GDM1 (cell line): ENCODE data around the gene CROCC.
"Not testable (repeated sequence)": the region's sequence is repeated elsewhere in the genome, so short reads cannot be mapped to it uniquely, and the experiment has no call there.

Experiments used
- DNase-seq: peaks from one replicate; lab custom pipeline; 2025; lab: John Stamatoyannopoulos, UW

CROCC gene

DNA sequence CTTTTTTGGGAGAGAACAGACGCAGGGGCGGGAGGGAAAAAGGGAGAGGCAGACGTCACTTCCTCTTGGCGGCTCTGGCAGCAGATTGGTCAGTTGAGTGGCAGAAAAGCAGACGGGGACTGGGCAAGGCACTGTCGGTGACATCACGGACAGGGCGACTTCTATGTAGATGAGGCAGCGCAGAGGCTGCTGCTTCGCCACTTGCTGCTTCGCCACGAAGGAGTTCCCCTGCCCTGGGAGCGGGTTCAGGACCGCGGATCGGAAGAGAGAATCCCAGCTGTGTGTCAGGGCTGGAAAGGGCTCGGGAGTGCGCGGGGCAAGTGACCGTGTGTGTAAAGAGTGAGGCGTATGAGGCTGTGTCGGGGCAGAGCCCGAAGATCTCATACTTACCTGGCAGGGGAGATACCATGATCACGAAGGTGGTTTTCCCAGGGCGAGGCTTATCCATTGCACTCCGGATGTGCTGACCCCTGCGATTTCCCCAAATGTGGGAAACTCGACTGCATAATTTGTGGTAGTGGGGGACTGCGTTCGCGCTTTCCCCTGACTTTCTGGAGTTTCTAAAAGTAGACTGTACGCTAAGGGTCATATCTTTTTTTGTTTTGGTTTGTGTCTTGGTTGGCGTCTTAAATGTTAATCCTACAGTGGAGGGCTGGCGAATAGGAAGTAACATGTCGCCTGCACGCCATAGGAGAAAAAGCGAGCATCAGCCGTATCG, 26.0 kb upstream of the CROCC start, which contains the start of gene RNU1-2:
RNU1-2 (plus strand) TSS at position 383 of the 718 bp plus-strand sequence.
- DNase-seq, result peak; percentile 94

DNA sequence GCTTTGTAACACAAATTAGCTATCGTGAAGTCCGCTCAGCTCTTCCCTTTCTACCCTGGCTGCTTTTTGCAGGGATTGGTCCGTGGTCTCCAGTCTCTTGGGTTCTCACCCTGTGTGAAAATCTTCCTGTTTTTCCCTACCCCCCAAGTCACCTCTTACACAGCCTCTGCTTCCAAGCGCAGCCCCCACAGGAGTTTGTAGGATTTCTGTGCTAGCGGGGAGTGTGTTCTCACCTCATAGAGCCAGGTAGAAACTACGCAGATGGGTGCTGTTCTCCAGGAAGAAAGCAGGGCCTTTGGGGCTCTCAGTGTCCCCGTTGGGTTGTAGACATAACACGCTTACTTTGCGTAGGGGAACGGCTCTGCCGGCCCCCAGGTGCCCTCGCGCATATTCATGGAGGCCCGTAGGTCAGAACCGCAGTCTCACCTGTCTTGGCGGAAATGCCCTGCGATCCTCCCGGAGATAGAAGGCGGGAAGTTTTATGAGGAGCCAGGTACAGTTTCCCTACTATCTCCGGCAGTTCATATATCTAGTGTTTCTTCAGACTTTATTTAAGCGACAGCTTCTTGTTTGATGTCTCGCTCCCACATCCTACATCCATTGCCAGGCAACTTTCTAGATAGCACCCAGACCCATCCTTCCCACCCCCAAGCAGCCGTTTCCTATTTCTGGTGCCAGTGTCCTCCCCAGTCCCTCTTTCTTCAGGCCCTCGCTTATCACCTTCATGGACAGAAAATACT, 25.2 kb upstream of the CROCC start:
- peak; percentile 58 for DNase-seq

DNA sequence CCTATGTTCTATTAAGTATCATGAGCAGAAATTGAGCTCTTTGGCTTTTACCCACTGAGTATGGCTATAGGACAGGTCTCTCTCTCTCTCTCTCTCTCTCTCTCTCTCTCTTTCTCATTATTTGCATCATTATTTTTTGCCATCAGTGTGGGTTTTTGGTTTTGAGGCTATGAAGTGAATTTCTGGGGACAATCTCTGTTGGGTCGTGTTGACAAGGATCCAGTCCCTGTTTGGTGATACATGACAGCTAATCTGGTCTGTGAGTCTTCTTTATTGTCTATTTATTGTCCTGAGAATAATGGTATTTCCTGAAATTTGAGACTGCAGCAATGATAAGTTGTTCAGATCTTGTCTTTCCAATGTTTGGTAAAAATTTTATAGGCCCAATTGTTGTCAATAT, 24.1 kb upstream of the CROCC start:
- DNase-seq, result not testable (repeated sequence)

DNA sequence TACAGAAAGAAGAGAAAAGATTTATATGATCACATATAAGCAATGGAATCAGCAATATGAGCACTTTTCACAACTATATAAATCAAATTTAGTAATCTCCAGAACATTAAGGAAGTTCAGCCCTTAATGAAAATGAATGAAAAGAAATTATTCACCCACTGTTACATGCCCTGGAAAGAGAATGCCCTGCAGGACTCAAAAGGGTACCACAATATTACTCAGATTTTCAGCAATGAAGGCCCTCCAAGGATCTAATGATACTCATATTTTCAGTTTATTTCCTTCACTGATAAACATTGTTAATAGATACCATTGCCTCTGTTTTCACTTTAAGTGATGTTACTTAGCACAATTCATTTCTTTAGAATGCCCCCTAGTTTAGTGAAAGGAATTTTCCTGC, 23.4 kb upstream of the CROCC start:
- DNase-seq, result not testable (repeated sequence)

DNA sequence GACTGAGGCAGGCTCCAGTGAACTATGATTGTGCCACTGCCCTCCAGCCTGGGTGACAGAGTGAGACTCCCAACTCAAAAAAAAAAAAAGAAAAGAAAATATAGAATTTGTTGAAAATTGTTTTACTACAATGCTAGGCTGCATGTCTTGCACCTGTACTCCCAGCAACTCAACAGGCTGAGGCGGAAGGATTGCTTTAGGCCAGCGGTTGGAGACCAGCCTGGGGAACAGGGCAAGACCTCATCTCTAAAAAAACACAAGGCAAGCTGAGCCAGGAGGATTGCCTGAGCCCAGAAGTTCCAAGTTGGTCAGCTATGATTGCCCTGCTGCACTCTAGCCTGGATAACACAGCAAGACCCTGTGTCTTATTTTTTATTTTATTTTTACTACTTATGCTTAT, 22.7 kb upstream of the CROCC start:
- DNase-seq, result not testable (repeated sequence)

DNA sequence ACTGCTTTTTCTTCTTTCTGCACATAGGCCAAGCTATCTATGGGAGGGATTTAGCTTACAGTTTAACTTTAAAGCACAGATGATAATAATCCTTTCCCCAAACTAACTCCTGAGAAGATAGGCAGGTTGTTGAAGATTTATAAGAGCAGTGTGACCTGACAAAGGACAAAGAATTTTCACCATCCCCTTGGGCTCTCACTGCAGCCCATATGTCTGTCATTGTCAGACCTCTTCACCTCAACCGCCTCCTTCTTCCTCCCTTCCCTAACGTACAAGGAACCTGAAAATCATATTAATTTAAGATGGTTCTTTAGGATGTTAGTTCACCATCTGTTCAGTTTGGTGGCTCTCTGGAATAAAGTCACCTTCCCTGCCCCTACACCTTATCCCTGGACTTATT, 21.0 kb upstream of the CROCC start:
- no peak for DNase-seq

DNA sequence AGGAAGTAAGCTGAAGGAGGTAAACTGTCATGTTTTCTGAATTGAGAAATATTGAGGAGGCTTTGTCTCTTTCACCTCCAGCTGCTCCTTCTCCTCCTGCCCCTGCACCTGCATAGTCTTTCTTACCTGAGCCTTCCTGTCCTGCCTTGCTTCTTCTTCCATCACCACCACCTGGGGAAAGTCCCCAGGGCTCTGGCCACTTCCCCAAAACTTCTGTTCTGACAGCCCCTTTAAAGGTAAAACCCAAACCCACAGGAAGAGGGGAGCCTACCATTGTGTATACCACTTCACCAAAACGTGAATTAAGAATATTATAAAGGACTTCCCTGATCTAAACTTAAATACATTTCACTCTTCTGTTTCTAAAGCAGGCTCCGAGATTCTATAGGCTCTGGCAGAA, 20.4 kb upstream of the CROCC start:
- DNase-seq, result not testable (repeated sequence)

DNA sequence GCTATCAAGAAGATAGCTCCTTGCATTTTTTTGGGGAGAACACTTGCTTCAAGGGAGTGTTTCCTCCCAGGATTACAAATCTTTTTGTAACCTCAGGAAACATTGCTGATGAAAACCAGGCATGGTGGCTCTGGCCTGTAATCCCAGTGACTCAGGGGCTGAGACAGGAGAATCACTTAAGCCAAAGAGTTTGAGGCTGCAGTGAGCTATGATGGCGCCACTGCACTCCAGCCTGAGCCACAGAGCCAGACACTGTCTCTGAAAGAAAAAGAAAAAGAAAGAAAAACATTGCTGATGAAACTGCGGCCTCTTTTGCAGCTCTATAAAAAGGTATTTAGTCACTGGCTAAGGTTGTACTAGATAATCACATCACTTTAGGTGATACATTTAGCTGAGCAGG, 18.7 kb upstream of the CROCC start:
- no peak for DNase-seq

DNA sequence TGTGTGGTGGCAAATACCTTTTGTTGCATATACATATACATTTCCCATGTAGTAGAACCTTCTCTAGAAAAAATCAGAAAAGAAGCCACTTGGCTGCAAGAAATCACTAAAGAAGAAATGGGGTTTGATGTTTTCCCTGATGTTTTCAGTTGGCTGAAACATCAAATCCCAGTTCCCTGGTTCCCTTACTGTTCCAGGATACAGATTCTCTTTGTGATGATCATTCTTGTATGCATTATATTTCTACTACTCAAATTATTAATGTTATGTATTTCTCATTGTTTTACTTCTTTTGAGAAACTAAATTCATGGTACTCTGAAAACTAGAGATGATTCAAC, 18.3 kb upstream of the CROCC start:
- no peak for DNase-seq

DNA sequence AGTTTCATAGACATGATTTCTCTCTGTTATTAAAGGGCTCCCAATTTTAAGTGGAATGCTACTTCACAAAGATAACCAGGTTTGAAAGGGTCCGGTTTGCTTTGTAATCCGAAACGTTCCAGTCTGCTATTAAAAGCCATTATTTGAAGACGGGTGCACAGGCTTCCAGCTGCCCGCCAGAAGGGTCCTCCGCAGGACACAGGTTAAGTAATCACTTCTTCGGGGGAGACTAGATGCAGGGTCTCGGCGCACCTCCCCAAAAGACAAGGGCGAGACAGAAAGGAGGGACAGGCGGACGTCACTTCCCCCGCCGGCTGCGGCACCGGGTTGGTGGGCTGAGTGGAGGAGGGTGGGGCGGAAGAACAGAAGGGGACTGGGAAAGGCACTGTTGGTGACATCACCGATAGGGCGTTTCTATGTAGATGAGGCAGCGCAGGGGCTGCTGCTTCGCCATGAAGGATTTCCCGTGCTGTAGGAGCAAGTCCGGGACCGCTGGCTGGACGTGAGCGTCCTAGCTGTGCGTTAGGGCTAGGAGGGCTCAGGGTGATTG, 17.1 kb upstream of the CROCC start:
- peak; percentile 96 for DNase-seq

DNA sequence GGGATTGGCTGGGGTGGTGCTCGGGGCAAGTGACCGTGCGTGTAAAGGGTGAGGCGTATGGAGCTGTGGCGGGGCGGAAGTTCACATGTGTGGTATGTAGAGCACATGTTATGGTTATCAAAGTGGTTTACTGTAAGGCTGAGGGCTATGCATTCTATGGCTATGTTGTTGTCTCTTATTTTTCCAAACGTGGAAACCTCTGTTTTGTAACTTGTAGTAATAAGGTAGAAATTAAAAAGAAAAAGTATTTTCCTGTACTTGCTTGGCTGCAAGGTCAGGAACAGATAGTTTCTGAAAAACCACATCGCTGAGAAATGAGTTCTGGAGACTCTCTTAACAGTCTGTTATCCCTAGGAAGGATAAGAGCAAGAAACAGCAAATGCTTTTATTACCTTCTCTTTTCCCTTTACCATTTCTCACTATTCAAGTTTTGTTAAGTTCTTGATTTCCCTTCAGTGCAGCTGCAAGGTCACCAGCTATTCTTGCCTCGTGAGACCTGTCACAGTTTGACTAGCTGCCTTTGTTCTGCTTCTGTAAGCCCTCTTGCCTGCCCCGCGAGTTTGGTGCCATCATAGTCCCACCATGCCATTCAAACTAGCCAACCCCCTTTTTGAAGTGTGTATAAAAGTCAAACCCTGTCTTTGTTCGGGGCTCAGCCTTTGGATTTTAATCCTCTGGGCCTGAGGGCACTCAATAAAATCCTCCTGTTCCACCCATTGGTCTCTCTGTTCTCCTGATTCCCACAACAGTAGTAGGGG, 16.4 kb upstream of the CROCC start:
- peak; percentile 89 for DNase-seq

DNA sequence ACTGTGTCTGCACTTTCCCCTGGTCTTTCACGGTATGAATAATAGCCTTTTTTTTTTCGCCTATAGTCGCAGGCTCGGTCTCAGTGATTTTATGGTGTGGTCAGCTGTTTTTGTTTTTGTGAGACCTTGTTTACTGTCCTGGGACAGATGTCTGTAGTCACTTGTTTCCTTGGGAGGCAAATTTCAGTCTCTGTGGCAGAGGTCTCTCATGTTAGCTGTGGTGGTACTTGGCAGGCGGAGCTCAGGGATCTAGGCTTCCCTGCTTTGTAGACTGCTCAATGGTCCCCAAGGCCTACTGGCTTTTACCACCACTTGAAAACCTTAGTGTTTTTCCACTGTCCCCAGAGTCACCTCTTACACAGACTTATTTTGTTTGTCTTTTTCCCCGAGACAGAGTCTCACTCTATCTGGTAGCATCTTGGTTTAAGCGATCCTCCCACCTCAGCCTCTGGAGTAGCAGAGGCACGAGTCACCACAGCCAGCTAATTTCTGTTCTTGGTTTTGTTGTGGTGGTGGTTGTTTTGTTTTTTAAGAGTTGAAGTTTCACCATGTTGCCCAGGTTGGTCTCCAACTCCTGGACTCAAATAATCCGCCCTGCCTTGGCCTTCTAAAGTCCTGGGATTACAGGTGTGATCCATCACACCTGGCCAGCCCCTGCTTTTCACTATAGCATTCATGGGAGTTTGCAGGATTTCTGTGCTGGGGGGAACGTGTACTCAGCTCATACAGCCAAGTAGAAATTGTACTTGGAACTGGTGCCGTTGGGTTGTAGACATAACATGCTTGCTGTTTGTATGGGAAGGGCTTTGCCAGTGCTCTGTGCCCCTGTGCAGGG, 15.6 kb upstream of the CROCC start:
- no peak for DNase-seq

DNA sequence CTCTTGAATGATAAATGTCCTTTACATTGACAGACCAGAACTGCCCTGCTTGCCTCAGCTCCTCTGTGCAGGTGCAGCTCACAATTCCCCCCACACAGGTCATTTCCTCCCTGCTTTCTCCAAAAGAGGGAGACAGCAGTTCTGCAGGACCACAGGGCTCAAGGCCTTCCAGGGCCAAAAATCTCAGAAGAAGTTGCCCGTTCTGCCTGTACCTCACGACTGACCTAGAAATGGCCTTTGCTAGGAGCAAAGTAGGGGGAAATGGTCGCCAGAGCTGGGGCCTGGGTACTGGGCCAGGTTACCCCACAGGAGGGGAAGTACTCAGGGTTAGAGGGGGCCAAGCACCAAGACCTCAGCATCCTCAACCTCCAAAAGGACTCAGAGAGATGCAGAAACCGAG, 14.9 kb upstream of the CROCC start:
- no peak for DNase-seq

DNA sequence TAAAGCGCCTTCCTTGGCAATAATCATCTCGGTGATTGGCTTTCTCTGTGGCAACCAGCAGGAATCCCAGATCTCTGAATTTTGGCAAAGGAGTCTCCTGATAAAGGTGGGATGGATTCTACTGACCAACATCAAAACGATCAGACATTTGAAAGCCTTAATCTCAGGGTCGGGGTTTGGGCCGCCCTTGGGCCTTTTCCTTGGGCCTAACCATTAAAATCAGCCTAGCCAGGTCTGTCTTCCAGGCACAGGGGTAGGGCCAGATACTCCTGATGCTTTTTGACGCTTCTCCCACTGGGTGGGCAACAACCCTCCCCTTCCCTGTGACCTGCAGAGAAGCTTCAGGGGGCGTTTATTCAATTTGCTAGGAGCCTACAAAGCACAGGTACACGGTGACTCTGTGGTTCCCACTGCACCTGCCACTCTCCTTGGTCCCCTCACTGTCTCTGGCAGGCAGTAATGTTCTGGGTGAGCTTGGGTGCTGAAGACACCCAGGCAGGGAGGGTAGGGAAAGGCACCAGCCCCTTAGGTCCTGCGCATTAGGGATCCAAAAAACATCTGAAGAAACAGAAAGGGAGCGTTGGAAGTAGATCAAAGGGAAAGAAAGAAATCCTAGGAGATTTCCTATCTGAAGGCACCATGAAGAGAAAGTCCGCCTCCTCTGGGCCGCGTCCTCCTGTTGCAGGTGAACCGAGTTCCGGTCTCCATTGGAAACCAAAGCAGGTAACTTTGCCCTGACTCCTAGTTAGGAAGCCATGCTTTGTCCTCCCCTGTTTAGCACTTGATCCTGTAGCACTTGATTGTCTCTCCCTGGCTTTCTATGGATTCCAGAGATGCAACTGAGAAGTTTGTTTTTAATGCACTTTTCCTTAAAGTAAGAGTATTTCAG, 13.6 kb upstream of the CROCC start:
- no peak for DNase-seq

DNA sequence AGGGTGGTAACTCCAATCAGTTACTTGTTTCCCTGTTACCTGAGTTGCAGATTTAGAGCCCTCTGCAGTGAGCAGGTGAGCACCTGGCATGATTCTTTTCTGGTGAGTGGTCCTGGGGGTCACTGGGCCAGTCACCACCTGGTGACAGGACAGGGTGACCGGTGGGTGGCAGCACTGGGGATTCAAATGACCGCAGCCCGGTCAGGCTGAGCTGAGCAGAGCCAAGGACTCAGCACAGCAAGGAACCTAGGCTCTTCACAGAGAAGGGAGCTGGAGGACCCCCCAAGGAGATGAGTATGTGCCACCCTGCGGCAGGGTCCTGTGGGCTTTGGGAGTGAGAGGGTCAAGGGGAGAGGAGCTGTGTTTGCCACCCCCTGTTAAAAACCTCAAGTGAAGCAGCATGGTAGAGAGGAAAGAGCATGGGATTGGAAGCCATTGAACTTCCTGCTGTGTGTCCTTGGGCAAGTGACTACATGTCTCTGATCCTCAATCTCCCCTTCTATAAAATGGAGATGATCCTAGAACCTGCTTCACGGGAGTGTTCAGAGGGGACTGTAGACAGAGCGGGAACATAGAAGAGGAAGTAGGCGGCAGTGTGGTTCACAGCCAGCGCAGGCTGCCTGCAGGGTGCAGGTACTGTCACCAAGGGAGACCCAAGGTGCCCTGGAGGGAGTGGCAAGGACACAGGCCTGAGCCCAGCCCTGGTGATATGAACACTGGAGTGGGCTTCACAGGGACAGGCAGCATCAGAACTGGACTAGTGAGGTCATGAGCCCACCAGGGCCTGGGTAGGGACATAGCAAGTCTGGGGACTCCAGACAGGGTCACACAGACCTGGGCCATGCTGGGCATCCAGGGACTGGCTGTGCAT, 9.6 kb upstream of the CROCC start:
- peak; percentile 6 for DNase-seq

DNA sequence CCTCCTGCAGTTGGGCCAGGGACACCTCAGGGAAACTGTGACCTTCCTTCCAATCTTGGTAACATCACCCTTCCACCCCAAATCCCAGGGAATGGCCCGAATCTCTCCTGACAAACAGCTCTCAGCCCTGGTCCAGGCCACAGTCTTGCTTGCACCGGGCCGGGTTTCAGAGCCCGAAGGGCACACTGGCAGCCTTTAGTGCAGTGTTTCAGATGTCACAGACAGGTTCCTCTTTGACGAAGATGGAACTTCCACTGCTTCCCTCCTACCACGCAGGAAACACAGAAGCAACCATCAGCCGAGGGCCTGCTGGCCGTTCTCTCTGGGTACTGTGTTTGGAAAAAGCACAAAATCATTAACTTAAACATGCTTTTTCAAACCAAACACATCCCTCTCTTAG, 9.0 kb upstream of the CROCC start:
- peak; percentile 17 for DNase-seq

DNA sequence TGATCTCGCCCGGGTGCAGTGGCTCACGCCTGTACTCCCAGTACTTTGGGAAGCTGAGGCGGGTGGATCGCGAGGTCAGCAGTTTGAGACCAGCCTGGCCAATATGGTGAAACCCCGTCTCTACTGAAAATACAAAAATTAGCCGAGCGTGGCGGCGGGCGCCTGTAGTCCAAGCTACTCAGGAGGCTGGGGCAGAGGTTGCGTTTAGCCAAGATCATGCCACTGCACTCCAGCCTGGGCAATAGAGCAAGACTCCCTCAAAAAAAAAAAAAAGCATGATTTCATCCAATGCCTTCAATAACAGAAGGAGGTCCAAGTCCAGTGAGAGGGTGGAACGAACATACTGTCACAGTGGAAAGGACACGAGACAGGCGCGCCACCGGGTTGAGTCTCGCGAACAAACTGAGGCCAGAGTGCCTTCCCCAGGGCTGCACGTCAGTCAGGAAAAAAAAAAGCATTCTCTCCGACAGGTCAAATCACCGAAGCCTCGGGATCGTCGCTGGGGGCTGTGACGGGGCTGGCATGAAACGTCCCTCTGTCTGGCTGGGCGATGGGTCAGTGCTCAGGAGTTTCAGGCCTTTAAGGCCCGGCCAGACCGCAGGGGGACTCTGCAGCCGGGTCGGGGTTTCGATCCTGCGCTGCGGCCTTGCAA, 8.4 kb upstream of the CROCC start:
- no peak for DNase-seq

DNA sequence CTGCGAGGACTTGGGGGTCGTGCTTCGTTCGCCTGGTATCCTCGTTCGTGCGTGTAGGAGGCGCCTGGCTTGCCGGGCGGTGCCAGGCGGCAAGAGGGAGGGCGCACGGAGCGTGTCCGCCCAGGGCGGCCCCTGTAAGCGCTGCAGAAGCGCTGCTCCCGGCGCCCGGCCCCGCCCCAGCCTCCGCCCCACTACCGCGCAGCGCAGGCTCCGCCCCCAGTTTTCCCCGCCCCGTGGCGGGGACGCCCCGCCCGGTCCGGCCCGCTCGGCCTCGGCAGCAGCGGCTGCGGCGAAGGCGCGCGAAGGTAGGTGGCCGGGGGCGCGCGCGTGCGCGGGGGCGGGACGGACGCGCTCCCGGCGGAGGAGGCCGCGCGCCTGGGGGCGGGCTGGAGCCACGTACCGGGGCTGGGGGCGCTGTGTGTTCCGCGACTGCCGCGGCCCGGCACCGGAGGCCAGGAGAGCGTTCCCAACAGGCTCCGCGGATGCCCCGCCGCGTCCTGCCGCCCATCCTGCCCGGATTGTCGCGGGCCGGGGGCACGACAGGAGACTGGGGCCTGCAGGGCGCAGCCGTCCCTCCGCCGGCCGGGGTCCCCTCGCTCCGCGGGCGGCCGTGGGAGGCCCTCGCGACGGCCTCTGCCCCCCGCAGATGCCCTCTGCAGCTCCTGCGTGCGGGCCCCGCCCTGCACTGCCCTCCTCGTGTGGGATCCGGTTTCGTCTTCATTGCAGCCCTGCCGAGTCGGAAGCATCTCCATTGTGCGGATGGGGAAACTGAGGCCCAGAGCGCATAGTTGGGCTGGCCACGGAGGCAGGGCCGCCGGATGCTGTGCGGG, 7.7 kb upstream of the CROCC start:
- peak; percentile 91 for DNase-seq
